Measurements from ENCODE around the gene TJAP1.

DNA sequence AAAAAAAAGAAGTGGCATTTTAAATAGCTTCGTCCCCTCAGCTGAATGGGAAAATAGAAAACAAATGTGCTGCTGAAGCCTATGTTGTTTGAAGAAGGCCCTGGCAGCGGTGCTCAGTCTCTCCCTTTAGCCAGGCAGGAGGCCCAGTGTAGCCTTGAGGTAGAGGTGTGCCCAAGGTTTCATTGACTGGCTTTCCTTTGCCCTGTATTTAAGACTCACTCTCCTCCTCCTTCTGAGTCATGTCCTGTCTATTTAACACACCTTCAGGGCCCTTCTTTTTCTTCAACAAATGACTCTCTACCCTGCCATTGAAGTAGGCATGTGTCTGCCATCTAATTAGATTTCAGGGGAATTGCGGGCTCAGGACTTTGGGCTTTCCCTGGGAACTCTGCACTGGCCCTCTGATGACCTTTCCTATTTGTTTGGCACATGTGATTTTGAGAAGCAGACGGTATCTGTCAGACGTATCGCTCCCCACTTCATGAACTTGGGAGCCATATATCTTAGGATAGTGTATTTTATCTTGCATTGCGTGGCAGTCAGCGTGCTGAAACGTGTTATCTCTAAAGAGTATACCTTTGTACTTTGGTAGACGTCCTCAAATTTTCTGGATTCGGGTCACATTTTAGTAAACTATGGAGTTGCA, 4.3 kb downstream of the TJAP1 start:
- TF ChIP-seq, protein P1, sequence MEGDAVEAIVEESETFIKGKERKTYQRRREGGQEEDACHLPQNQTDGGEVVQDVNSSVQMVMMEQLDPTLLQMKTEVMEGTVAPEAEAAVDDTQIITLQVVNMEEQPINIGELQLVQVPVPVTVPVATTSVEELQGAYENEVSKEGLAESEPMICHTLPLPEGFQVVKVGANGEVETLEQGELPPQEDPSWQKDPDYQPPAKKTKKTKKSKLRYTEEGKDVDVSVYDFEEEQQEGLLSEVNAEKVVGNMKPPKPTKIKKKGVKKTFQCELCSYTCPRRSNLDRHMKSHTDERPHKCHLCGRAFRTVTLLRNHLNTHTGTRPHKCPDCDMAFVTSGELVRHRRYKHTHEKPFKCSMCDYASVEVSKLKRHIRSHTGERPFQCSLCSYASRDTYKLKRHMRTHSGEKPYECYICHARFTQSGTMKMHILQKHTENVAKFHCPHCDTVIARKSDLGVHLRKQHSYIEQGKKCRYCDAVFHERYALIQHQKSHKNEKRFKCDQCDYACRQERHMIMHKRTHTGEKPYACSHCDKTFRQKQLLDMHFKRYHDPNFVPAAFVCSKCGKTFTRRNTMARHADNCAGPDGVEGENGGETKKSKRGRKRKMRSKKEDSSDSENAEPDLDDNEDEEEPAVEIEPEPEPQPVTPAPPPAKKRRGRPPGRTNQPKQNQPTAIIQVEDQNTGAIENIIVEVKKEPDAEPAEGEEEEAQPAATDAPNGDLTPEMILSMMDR (IDR thresholded peaks at IDR 0.05 in 8 of 11, conservative IDR thresholded peaks at IDR 0.05 in 3 of 11) = no peak
- TF ChIP-seq POLR2A (IDR thresholded peaks at IDR 0.05) = no peak
